Retinal pigment epithelial cell (primary cell): ENCODE data around the gene TMEM126B.
"Not testable (repeated sequence)": the region's sequence is repeated elsewhere in the genome, so short reads cannot be mapped to it uniquely, and the experiment has no call there.

ENCODE experiments used
- DNase-seq: peaks from one replicate; pipeline ENCODE4 v3.0.0-alpha.2; 2010; ENCODE audit warnings: low read depth
- H3K4me3 ChIP-seq: 2 replicates; pipeline ENCODE4 v1.5.1; 2011; ENCODE audit warnings: mild to moderate bottlenecking, low read length, control low read depth, moderate library complexity
- TF ChIP-seq, protein P1 (sequence below): conservative IDR thresholded peaks from 2 replicates; pipeline ENCODE4 v1.5.1; 2011; ENCODE audit warnings: low read depth, low read length, control low read depth, inconsistent platforms

TMEM126B gene

DNA sequence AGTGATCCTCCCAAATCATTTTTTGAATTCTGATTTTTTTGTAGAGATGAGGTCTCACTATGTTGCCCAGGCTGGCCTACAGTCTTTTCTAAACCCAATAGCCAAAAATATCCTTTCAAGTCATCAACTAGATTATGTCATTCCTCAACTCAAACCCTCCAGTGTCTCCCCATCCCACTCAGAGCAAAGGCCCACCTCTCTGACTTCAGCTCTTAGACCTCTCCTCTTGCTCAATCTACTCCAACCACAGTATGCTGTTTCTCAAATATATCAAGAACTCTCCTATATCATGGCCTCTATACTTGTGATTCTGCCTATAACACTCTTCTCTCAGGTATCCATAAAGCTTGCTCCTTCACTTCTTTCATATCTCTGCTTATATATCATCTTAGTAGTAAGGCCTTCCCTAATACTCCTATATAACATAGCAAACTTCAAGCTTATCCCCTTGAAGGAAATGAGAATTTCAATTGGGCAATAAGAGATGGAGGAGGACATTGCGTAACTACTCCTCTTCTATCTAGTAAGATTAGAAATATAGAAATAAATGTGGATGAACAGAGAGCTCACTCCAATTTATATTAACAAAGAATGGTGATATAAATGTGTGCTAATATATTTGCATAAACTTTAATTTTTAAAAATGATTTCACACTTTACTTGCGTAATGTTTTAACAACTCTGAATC is 25.7 kb upstream of the TMEM126B start:
- H3K4me3 ChIP-seq, result no peak overlapping the region
- TF ChIP-seq, protein P1, sequence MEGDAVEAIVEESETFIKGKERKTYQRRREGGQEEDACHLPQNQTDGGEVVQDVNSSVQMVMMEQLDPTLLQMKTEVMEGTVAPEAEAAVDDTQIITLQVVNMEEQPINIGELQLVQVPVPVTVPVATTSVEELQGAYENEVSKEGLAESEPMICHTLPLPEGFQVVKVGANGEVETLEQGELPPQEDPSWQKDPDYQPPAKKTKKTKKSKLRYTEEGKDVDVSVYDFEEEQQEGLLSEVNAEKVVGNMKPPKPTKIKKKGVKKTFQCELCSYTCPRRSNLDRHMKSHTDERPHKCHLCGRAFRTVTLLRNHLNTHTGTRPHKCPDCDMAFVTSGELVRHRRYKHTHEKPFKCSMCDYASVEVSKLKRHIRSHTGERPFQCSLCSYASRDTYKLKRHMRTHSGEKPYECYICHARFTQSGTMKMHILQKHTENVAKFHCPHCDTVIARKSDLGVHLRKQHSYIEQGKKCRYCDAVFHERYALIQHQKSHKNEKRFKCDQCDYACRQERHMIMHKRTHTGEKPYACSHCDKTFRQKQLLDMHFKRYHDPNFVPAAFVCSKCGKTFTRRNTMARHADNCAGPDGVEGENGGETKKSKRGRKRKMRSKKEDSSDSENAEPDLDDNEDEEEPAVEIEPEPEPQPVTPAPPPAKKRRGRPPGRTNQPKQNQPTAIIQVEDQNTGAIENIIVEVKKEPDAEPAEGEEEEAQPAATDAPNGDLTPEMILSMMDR, result no peak
- no peak for DNase-seq

DNA sequence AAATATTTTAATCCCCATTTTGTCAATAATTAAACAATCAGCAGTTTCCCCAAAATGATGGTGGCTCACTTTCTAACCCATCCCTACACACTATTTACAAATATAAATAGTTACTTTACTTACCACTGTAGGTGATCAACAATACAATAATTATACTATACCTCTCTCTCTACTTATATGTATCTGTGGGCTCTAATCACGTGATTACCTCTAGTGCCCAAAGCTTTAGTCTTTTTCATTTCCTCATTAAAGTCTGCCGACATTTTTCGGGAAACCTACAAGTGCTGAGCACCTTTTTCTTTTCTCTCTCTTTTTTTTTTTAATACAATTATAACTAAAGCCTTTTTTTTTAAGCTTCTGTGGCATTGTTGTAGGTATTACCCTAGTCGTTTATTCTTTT is 25.2 kb upstream of the TMEM126B start:
- no peak for DNase-seq
- H3K4me3 ChIP-seq, result no peak overlapping the region
- TF ChIP-seq, protein P1, result no peak

DNA sequence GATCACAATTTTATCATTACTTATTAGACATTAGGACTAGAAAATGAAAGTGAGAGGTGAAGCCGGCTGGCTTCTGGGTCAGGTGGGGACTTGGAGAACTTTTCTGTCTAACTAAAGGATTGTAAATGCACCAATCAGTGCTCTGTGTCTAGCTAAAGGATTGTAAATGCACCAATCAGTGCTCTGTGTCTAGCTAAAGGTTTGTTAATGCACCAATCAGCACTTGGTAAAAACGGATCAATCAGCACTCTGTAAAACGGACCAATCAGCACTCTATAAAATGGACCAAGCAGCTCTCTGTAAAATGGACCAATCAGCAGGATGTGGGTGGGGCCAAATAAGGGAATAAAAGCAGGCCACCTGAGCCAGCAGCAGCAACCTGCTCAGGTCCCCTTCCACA is 22.2 kb upstream of the TMEM126B start:
- DNase-seq, H3K4me3 ChIP-seq: not testable (repeated sequence)

DNA sequence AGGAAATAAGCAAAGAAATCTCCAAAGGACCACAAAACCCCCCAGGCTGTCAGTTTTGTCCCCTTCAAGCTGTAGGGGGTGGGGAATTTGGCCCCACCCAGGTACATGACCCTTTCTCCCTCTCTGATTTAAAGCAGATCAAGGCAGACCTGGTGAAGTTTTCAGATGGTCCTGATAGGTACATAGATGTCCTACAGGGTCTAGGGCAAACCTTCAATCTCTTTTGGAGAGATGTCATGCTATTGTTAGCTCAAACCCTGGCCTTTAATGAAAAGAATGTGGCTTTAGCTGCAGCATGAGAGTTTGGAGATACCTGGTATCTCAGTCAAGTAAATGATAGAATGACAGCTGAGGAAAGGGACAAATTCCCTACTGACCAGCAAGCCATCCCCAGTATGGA is 19.8 kb upstream of the TMEM126B start:
- DNase-seq, H3K4me3 ChIP-seq: not testable (repeated sequence)

DNA sequence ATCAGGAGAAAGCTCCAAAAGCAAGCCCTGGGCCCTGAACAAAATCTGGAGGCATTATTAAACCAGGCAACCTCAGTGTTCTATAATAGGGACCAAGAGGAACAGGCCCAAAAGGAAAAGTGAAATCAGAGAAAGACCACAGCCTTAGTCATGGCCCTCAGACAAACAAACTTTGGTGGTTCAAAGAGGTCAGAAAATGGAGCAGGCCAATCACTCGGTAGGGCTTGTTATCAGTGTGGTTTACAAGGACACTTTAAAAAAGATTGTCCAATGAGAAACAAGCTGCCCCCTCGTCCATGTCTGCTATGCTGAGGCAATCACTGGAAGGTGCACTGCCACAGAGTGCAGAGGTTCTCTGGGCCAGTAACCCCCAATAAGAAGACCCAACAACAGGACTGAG is 19.1 kb upstream of the TMEM126B start:
- not testable (repeated sequence) for H3K4me3 ChIP-seq, DNase-seq

DNA sequence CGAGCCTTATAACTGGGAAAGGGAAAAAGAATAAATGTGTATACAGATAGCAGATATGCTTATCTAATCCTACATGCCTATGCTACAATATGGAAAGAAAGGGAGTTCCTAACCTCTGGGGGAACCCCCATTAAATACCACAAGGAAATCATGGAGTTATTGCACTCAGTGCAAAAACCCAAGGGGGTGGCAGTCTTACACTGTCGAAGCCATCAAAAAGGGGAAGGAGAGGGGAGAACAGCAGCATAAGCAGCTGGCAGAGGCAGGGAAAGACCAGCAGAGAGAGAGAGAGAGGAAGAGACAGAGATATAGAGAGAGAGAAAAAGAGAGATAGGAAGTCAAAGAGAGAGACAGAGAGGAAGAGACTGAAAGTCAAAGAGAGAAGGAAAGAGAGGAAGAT is 16.8 kb upstream of the TMEM126B start:
- not testable (repeated sequence) for DNase-seq, H3K4me3 ChIP-seq

DNA sequence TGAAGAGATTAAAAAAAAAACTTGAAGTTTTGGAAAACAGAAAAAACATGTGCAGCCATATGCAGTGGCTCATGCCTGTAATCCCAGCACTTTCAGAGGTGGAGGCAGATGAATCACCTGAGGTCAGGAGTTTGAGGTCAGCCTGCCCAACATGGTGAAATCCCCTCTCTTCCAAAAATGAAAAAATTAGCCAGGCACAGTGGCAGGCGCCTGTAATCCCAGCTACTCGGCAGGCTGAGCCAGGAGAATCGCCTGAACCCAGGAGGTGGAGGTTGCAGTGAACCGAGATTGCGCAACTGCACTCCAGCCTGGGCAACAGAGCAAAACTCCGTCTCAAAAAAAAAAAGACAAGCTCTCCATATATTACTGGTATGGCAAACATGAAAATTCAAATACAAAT is 8.9 kb upstream of the TMEM126B start:
- no peak for DNase-seq
- TF ChIP-seq, protein P1, result no peak
- H3K4me3 ChIP-seq, result no peak overlapping the region

DNA sequence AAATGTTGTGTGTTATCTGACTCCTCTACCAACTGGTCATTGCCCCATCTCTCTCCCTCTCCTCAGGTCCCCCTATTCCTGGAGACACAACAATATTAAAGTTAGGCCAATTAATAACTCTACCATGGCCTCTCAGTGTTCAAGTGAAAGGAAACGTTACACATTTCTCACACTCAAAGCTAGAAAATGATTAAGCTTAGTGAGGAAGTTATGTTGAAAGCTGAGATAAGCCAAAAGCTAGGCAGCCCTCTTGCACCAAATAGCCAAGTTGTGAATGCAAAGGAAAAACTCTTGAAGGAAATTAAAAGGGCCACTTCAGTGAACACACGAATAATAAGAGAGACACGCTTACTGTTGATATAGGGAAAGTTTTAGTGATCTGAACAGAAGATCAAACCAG is 8.1 kb upstream of the TMEM126B start:
- TF ChIP-seq, protein P1, result no peak

DNA sequence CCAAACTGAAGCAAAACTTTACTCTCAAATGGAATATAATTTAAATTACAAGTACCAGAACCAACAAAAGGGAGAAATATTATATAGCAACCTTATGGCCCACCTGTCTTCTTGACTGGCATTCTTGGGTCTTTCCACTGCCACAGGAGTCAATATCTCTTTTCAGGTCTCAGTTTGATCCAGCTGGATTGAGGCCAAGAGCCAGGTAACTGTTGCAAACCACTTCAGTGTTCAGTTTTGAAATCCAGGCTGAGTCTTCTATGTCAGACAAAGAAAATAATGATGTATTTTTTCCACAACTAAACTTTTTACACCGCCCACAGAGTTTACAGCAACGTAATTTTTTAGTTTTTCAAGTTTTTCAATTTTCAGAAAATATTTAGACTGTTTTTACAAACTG is 1.9 kb upstream of the TMEM126B start:
- H3K4me3 ChIP-seq, result no peak overlapping the region
- TF ChIP-seq, protein P1, result no peak
- no peak for DNase-seq

More for the DNA sequence above, 8.1 kb upstream of the TMEM126B start:
- H3K4me3 ChIP-seq, result no peak overlapping the region
- DNase-seq, result no peak
